Kasumi-1 (cell line): ENCODE data around the gene TSHZ2.

ENCODE experiments used
- DNase-seq, 2 experiments: peaks; one replicate each; lab custom pipeline; 2025; lab: John Stamatoyannopoulos, UW

TSHZ2 gene

DNA sequence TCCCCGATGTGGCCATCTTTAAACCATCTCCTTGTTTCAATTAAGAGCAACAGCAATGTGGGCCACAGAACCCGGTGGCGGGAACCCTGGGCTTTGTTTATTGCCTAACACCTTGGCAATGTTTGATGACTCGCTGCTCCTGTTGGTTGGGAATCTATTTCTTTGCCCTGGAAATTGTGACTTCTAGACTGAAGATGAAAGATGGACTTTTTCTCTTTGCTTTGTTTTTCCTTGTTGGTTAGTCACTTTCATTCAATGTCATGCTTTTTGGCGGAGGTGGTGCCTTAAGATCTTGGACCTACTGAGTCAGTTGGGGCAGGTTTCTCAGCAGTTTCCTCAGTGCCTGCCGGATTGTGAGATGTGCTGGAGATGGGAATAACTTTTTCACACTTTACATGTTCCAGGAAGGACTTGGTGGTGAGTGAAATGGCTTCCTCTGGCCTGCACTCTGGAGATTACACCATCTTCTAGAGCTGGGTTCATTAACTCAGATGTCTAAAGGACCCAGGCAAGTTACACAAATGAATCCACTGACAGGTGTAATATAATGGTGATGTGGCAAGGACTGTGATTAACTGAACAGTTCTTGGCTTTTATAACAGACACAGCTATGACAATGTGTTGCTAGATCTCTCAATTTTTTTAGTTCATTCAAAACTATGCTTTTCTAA, 56.3 kb downstream of the TSHZ2 start:
- no peak for DNase-seq

DNA sequence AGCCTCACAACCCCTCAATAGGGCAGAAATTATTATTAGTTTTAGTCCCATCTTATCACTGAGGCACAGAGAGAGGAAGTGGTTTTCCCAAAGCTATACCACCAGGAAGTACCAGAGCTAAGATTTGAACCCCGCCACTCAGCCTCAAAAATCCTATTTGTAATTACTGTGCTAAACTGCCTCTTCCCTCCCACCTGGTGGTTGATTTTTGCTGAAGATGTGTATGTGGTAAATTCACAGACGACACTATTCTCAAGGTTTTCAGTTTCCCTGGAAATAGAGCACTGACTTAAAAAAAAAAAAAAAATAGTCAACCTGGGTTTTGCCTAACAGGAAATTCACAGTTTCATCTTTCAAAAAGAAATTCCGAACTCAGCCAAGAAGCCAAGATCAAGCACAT, 57.9 kb downstream of the TSHZ2 start:
- no peak for DNase-seq

DNA sequence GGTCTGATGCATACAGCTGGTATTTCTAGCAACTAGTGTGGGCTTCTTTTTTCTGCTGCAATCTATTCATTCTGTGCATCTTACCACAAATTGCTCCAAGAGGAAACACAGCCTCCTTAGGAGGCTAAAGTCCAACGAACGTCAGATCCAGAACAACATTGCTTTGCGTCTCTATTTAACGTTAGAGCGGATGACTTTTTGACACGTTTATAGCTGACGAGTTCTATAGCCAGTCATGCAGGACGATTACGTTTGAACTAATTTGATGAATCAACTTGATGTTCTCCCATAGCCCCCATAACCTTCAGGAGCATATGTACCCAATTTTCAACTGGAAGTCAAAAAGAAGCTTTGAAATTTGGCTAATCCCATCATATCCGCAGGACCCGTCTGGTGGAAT, 59.9 kb downstream of the TSHZ2 start:
- DNase-seq = no peak

DNA sequence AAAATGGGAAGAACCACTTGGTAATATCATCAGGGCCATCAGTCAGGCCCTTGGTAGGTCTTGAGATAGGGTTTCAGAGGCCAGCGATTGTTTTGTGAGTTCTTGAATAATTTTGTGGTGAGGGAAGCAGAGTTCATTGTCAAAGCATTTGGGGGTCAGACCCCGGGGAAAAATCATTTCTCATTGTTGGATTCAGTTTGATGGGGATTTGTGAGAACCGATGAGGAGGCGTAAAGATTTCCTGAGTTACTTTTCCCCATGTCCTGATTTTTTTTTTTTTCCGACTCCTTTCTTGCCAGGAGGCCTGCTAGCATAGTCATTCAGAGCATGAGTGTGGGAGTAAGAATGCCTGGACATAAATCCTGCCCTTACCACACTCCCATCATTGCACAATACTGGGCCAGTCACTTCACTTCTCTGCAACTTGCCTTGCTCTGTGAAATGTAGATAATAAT, 60.3 kb downstream of the TSHZ2 start:
- DNase-seq = no peak

- no peak for DNase-seq
These were observed 61.0 kb downstream of the TSHZ2 start for GRCh38 chr20:53033176-53033575.

- no peak for DNase-seq
These were observed 62.7 kb downstream of the TSHZ2 start for GRCh38 chr20:53034899-53035298.

- DNase-seq = no peak
These were observed 64.8 kb downstream of the TSHZ2 start for GRCh38 chr20:53036992-53037391.

- DNase-seq = no peak
These were observed 65.5 kb downstream of the TSHZ2 start for GRCh38 chr20:53037621-53038020.

- DNase-seq = no peak
These were observed 66.1 kb downstream of the TSHZ2 start for GRCh38 chr20:53038299-53038698.

- no peak for DNase-seq
These were observed 68.8 kb downstream of the TSHZ2 start for GRCh38 chr20:53040693-53041589.

DNA sequence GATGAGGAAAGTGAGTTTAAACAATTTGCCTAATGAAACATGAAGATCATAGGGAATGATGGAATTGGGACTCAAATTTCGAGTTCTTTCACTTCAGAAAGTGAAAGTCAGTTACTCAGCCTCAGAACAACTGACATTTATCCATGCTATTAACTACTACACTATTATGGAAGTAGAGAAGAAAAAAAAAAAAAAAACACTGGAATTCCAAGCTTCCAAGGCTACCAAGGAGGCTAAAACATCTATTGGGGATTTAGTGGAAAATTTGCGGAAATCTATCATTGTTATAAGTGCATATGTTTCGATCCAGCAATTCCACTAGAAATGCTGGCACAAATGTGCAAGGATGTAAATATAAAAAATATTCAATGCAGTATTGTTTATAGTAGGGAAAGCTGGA, 70.4 kb downstream of the TSHZ2 start:
- no peak for DNase-seq

GRCh38 chr20:53044296-53044695, 72.1 kb downstream of the TSHZ2 start:
- no peak for DNase-seq

- no peak for DNase-seq
These were observed 73.8 kb downstream of the TSHZ2 start for GRCh38 chr20:53045941-53046340.

DNA sequence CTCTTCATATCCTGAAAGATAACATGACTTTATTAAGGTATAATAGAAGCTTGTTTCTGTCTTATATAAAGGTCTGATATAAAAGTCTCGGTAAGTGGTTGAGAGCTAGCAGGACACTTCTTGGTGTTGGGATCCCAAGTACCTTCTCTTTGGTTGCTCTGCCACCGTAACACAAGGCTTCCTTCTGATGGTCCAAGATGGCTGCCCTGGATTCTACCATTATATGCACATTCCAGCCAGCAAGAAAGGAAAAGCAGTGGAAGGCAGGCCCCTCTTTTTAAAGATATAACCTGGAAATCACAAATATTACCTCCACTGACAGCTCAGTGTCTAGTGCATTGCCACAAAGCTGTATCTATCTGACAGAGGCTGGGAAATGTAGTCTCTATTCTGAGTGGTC, 75.0 kb downstream of the TSHZ2 start:
- no peak for DNase-seq

DNA sequence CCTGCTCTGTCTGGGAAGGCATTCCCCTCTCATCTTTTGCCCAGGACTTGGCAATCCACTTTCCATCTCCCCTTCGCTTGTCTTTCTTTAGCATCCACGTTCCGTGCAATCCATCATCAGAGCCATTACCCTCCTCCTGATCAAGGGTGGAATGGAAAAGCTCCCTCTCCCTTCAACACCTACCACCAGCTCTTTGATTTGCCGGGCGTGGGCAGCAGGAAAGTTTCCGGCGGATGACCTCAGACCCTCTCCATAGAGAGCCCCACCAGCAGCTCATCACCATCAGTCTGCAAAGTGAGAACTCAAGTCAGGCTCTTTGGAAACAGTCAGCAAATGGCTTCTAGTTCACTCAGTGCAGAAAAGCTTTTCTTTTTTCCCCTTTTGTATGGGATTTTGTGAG, 76.2 kb downstream of the TSHZ2 start:
- no peak for DNase-seq

- no peak for DNase-seq
These were observed 78.2 kb downstream of the TSHZ2 start for GRCh38 chr20:53050338-53050737.

DNA sequence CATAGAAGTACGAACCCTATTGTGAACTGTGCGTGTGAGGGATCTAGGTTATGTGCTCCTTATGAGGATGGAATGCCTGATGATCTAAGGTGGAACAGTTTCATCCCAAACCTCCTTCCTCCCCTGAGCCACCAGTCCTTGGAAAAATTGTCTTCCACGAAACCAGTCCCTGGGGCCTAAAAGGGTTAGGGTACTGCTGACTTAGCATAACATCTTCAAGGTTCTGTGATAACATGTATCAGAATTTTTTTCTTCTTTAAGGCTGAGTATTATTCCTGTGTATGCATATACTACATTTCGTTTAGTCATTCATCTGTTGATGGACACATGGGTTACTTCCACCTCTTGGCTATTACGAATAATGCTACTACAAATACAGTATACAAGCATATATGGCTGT, 80.2 kb downstream of the TSHZ2 start:
- no peak for DNase-seq

DNA sequence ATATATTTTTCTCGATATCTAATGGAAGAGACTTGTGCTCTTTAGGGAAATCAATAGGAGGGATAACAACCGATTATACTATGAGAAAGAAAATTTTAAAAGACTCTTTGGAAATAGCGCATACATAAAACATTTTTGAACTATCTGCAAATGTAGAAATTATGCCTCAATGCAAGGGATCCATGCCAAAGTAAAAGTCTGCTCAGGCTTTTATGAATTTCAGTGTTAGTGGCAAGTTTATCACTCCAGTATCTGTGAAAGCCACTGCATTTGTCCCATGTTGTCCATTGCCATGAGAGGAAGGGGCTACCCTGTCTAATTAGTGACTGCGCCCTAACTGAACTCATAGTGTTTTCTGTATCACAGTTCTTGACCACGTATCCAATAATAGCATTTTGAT, 81.4 kb downstream of the TSHZ2 start:
- no peak for DNase-seq

DNA sequence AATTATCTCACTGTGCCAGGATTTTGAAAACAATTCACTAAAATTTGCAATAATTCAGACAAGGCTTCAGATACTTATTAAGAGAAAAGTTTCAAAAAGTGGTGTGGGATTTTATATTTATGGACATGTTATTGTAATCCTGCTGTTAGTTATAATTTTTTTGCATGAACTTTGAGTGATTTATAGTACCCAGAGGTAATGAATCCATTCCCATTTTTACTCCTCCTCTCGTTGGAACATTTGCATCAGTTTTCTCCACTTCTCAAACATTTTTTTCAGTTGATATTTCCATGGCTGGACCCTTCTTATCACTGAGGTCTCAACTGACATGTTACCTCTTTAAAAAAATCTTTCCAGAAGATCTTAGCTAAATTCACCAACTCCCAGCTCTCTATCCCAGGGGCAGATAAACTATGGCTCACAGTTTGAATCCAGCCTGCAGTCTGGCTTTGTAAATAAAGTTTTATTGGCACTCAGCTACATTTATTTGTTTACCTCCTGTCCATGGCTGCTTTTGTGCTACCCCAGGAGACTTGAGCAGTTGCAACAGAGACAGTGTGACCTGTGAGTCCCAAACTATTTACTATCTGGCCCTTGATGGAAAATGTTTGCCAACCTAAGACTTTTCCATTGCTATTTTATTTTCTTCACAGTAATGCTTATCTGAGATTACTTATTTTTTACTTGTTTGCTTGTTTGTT, 83.4 kb downstream of the TSHZ2 start:
- DNase-seq = no peak

DNA sequence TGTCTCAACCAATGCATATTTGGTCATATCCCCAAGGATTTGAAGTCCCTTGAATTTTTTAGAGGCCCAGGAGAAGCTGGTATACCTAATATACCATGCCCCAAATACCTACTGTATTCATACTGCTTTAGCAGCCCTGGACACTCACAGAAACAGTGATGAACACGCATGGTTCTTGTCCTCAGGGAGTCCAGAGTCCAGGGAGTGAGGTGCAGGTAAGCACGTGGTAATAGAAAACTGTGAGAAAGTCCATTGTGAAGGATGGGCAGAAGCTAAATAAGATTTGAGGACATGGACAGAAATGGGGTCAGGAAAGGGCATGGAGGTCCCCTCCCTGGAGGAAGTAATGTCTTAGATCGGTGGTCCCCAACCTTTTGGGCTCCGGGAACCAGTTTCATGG, 85.4 kb downstream of the TSHZ2 start:
- no peak for DNase-seq

DNA sequence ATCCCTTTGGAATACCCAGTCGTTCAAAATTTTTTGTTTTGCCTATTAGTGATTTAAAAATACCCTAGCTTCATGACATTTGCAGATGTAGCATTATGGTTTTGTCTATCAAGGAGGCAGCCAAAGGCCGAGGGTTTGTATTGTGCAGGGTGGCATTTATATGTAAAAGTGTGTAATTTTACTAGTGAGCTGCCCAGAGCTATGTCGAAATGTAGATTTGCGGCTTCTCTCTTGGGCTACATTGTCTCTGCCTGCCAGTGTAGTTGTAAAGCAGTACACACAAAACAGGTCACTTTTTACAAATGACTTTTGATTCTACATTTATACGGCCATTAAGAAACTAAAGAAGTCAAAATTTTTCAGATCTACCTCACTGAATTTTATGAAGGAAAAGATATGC, 87.7 kb downstream of the TSHZ2 start:
- no peak for DNase-seq

DNA sequence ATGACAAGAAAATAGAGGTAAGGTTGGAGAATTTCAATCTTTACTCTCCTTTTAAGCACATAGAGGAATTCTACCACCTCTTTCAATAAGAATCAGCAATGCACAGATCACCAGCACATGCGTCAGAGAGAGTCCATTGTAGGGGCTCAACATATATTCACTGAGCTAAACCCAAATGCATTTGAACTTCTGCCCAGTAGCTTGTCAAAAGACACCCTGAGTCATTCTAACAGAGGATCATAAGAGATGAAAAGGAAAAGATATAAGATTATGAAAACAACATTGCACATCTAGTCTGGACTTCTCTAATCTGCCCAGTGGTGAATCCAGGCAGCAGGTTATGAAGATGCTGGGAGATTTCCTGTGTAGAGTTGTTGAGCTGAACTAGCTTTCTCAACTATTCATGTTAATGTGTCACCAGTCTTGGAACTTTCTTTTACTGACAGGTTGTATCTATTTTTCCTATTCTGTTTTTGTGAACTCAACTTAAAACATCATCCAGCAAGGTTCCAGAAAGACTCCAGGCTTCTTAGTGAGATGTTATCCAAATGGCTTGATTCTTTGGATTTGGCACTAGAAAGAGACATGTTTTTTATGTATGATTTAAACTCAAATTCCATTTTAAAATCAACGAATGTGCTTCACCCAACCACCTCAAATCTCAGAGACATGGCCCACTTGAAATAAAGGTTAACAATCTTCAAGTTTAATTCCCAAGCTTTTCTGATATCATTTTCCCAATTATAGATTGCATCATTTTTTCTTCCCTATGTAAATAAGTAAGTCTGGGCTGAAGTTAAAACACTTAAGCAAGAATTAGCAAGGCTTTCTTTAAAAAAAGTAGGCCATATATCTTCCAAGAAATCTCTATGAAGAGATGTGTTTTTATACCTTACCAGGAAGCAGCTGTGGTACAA, 89.3 kb downstream of the TSHZ2 start:
- DNase-seq = no peak
